Right renal cortex interstitium (tissue), 3 donors: ENCODE data around the gene PRKCQ. TPM values are rescaled to one million over a fixed set of nuclear protein-coding genes. Genes with fewer than 3 reads are reported as not detected.
"Not testable (repeated sequence)": the region's sequence is repeated elsewhere in the genome, so short reads cannot be mapped to it uniquely, and the experiment has no call there.

Experiments used
- DNase-seq, 3 donors: peaks; one replicate each; pipeline ENCODE4 v3.0.0-alpha.2; 2013; ENCODE audit warnings: low read depth in 3 of 3, low spot score in 2 of 3
- polyA plus RNA-seq, 3 donors: library from polyadenylated mRNA; unstranded; fragments of 120-200 nt; gene quantifications; one replicate each; pipeline ENCODE4 v1.2.1, GENCODE V29; 2013; ENCODE audit not compliant: insufficient read length in 3 of 3

Gene PRKCQ
- polyA plus RNA-seq, 3 donors: 16.5 to 18.1 (median 17.6) TPM

DNA sequence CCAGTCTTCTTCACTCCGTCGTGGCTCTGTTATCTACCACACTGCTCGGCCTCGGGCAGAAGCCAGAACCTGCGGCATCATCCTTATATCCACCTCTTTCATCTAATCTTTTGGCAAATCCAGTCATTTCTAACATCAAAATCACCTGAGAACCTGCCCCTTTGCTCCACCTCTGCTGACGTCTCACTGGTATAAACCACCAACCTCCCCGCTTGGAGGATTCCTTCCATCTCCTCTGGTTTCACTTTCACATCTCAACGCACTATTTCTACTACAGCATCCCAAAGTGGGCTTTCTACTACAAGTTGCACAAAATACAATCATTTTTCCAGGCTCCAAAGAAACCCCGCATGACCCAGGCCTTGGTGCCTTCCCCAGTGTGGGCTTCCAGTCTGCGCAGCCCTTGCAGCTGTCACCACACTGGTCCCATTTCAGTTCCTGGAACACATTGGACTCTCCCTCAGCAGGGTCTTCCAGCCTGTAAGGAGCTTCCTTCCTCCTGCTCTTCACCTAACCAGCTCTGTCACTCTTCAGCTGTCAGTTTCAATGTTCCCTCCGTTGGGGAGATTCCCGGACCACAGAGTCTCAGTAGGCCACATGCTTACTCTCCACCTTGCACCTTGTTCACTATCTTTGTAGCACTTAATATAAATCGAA, 85.0 kb downstream of the PRKCQ start:
- DNase-seq: no peak

DNA sequence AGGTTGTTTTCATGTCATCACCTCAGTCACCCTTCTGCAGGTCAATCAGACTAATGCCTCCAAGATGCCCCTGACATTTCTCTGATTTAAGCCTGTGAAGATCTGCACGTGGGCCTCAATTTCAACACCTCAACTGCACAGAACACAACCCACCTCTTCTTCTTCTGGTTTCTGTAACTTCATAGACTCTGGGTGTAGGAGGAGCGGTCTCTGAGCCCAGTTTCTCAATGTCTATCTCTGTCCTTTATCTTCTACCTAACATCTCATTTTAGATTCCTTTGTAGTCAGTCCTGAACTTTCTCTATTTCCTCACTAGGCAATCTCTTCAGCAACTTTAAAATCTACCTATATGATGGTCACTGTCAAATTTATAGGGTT, 85.6 kb downstream of the PRKCQ start:
- no peak for DNase-seq

- DNase-seq: no peak
These were observed 86.3 kb downstream of the PRKCQ start for GRCh38 chr10:6493521-6494441.

DNA sequence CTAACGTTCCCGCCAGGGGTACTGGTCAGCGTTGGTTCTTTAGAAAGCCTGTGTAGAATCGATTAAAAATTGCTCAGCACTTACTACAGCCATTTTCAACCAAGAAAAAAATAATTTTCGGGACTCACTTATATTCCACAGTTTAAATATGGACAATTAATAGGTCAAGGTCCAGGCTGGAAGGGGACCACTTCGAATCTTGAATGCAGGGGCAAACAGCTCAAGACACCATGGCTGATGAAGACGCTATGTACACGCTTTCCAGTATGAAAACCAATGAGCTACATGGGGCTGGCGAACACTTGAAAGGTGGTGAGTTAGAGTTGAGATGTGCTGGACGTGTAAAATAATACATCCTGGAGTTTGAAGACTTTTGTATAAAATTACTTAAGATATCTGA, 87.2 kb downstream of the PRKCQ start:
- DNase-seq: no peak

DNA sequence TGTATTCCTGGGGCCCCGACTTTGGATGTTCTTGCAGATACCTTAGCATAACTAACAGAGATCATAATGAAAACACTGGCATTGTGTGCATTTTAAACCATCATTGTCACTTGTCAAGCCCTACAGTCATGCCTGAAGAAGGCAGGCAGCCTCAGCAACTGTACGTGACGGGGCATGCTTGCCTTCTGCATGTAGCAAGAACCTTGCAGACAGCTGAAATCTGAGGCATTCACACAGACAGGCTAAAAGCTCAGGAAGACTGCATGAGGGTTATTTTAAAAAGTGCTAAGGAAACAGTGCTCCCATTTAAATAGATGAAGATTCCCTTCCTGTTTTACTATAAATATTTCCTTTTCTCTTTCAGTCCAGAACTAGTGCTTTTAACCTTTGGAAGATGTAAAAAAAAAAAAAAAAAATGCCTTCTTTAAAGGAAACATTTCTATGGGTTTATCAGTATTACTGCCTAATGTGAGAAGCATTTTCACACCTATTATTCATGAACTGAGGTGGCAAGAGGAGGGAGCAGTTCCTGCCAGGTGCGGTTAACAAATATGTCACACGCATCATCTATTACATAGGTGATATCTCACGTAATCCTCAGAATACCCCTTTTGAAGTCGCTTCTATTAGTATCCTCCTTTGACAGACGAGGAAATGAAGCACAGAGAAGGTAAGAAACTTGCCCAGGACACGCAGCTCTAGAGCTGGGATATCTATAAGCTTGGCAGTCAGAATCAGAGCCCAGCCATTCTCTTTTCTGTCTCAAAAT, 88.1 kb downstream of the PRKCQ start:
- no peak for DNase-seq

DNA sequence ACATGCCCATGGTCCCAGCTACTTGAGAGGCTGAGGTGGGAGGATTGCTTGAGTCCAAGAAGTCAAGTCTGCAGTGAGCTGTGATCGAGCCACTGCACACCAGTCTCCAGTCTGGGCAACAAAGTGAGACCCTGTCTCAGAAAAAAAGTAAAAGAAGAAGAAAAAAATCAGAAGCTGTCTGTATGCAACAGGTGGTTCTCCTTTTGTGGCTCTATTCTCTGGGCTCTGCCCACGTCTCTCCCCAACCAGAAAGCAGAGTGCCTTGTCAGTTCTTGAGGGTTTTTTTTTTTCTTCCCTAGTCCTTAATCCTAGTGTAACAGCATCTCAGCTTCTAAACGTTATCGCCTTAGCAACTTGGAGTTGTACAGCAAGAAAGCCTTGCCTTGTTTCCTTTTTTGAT, 89.5 kb downstream of the PRKCQ start:
- DNase-seq: no peak

DNA sequence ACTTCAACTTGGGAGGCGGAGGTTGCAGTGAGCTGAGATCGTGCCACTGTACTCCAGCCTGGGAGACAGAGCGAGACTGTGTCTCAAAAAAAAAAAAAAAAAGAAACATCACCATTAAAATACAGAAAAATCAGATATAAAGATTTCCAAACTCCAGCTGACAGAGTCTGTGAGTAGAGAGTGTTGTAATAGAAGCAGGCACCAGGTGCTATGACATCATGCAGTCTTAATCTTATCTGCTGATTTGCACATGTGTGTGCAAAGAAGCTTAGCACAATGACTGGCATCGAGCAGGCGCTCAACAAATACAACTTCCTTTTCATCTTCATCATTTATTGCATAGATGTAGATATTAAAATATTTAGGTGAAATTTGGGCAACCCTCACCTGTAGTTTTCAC, 92.2 kb downstream of the PRKCQ start:
- no peak for DNase-seq

GRCh38 chr10:6486309-6486708, 93.8 kb downstream of the PRKCQ start:
- DNase-seq: no peak

GRCh38 chr10:6482737-6483357, 97.2 kb downstream of the PRKCQ start:
- DNase-seq: no peak

- no peak for DNase-seq
These were observed 101.4 kb downstream of the PRKCQ start for GRCh38 chr10:6478722-6479121.

- DNase-seq: no peak
These were observed 103.1 kb downstream of the PRKCQ start for GRCh38 chr10:6476989-6477388.

GRCh38 chr10:6474871-6475270, 105.2 kb downstream of the PRKCQ start:
- DNase-seq: no peak

DNA sequence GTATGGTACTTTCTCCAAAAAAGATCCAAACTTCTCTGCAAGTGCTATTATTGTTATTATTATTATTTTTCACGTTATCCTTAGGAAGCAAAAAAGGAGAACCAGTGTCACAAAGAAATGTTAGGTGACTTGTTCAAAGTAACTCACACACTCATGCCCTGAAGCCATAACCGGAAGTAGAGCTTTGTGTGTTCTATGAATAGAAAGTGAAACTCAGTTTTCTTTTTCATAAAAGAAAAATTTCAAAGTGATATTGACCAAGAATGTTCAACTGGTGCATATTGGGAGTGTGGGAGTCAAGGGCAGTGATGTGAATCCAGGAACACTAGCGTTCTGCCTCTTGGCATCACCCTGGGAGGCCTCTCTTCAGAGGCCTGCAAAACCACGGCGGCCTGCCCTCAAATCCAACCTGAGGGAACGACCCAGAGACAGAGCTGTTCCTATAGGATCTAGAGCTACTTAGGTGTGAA, 106.1 kb downstream of the PRKCQ start:
- DNase-seq: no peak

DNA sequence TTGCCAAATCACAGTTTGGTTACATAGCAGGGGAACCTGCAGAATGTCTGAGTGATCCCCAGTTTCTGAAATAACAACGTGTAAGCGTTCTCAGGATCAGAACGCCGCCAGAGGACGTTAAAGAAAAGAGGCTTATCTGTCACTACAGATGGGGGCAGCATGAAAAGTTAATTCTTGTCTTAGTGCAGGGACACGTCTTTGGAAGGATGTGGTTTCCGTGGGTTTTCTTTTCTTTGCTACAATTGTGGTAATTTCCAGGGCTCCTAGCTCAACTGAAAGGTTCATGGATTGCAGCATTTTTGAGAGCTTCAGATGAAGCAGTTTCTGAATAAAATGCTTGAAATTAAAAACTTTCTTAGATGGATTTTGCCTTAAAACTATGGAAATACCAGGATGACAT, 106.6 kb downstream of the PRKCQ start:
- no peak for DNase-seq

DNA sequence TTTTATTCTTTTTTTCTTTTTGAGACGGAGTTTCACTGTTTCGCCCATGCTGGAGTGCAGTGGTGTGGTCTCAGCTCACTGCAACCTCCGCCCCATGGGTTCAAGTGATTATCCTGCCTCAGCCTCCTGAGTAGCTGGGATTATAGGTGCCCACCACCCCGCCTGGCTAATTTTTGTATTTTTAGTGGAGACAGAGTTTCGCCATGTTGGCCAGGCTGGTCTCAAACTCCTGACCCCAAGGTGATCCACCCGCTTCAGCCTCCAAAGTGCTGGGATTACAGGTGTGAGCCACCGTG, 107.4 kb downstream of the PRKCQ start:
- DNase-seq: not testable (repeated sequence)

GRCh38 chr10:6470894-6471618, 109.0 kb downstream of the PRKCQ start:
- DNase-seq: no peak

DNA sequence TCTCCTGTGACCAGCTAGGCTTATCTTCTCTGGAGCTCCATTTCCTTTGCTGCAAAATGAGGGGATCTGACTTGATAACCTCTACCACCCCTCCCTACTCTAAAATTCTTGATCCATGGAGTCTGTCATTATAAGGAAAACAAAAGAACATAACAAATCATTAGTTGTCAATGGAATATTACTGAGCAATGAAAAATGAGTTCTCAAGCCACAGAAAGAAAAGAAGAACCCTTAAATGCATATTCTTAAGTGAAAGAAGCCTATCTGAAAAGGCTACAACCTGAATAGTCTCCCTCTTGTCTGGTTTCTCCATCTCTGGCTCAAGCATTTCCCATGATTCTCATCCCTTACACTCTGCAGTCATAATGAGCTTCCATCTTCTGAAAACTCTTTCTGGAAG, 110.4 kb downstream of the PRKCQ start:
- DNase-seq: no peak

DNA sequence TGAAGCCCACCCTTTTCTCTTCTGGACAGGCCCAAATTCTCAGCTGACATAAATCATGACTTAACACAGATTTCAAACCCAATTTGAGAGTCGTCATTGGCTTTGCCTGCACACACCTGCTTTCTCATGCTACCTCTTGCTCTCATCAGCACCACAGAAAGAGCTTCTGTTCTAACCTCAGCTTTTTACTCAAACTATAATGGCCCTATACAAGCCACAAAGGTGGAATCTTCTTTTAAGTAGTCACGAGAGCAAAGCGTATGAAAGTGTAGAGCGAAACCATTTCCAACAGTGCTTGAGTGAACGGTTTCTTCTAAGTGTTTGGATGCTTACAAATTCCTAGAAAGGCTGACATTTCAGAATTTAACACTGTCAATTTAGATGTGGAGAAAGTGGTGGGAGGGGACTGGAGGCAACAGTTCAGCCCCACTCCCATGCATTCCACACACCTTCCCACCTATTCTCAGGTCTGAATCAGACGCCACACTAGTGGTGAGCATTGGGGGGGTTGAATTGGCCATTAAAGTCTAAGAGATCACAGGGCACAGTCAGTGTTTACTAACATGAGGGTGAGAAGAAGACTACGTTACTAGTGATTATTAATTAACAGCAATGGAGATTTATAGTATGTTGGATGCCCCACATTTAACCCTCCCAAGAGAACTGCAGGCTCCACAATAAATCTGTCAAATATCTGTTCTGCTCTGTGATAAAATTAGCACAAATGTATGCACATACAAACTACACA, 114.0 kb downstream of the PRKCQ start:
- no peak for DNase-seq

DNA sequence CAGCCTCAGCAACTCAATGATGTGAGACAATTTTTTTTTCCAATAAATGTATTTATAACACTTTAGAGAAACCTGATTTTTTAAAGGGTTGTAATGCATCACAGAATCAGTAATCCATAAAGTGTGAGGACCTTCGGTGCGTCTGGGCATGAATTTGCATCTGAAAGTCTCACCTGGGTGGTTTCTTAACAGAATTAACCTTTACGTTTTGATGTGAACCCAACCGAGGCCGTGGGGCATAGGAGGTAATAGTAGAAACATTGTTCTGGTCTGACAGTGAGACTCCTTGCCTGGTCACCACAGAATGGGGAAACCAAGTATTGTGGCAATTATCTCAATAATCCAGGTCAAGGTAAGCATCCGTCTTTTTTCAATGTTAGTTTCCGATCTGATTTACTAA, 114.6 kb downstream of the PRKCQ start:
- DNase-seq: no peak
